HG02588 (cell line): Measurements from ENCODE around the gene SELENOF.

Experiments
- ATAC-seq: cut with Tn5 transposase; IDR thresholded peaks from one replicate; pipeline ENCODE4 v1.9.1; 2021; ENCODE audit warnings: mild to moderate bottlenecking, moderate library complexity; ENCODE audit not compliant: unreplicated experiment

The SELENOF gene

GRCh38 chr1:86860424-86860823 lies 53.5 kb downstream of the SELENOF start:
- ATAC-seq: no peak

DNA sequence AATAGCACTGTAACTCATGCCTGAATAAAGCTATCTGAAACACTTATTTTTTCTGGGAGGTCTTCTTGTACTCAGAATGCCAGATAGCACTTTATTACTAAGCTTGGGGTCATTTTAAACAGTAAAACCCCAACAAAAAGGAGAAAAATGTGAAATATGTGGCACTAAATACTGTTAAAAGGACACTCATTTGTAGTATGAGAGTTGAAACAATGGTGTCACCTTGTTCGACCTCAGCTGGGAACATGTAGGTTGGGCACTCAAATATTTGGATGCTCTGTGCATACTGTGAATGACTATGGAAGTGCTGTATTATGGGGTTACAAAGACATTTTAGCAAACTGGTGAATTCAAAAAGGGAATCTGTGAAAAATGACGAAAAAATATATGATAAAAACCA lies 53.9 kb downstream of the SELENOF start:
- ATAC-seq: no peak

GRCh38 chr1:86858524-86859261 lies 55.2 kb downstream of the SELENOF start:
- ATAC-seq: no peak

GRCh38 chr1:86856196-86856595 lies 57.7 kb downstream of the SELENOF start:
- ATAC-seq: no peak

GRCh38 chr1:86854352-86854751 lies 59.6 kb downstream of the SELENOF start:
- ATAC-seq: no peak

DNA sequence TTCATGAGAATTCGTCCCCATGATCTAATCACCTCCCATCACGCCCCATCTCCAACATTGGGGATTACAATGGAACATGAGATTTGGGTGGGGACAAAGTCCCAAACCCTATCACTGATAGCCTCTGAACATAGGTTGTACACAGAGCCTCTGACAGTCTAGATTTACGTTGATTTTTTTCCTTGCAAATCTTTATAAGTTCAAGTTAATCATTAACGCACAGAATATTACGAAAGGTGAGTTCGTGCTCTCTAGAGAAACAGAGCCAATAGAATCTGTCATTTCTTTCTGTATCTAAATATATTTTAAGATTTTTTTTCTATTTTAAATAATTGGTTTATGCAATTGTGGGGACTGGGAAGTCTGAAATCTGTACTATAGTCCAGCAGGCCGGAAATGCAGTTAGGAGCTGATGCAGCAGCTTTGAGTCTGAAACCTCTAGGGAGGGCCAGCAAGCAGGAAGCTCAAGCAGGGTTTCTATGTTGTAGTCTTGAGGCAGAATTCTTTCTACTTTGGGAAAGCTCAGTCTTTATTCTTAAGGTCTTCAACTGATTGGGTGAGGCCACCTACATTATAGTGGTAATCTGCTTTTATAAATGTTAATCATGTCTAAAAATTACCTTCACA lies 61.0 kb downstream of the SELENOF start:
- ATAC-seq: no peak

DNA sequence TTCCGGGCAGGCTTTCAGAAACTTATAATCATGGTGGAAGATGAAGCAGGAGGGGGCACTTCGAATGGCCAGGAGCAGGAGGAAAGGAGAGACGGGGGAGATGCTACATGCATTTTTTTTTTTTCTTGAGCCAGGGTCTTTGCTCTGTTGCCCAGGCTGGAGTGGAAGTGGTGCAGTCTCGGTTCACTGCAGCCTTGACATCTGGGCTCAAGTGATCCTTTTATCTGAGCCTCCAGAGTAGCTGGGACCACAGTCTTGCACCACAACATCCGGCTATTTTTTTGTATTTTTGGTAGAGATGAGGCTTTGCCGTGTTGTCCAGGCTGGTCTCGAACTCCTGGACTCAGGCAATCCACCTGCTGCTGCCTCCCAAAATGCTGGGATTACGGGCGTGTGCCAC lies 61.6 kb downstream of the SELENOF start:
- no peak for ATAC-seq

- no peak for ATAC-seq
Measured at GRCh38 chr1:86849756-86850155, 64.2 kb downstream of the SELENOF start.

DNA sequence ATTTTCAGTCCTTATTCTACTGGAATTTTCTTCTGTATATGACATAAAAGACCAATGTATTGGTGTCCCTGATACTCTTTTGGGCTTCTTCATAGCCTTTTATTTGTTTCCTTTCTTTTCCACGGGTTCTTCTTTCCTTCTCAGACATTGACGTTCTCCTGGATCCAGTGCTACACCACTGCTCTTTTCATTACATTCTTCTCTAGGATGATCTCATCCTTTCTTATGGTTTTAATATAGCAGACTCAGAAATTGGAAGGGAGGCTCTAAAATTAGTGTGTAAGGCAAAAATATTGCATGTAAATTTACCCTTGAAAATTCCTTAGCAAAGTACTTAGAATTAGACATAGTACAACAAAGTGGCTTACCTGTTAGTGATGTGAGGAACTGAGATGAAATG lies 65.3 kb downstream of the SELENOF start:
- ATAC-seq: no peak

DNA sequence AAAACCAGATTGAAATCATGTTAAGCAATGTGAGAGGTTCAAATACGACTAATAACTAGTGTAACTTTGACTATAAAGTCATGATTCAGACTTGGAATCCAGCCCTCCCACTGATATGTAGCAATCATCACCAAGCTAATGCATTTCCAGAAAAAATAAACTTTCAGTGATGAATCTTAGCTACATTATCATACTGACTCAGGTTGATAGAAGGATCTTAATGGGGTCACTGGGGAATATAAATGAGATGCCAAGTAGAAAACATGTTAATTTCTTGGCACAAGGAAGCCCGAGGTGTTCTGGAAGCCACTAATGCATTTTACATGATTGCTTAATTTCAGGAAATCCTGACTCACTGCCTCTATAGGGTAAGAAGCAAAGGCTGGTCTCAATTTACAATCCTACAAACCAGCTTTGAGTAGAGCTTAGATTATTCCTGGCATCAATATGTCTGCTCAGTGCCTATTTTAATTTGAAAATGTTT lies 67.7 kb downstream of the SELENOF start:
- no peak for ATAC-seq

DNA sequence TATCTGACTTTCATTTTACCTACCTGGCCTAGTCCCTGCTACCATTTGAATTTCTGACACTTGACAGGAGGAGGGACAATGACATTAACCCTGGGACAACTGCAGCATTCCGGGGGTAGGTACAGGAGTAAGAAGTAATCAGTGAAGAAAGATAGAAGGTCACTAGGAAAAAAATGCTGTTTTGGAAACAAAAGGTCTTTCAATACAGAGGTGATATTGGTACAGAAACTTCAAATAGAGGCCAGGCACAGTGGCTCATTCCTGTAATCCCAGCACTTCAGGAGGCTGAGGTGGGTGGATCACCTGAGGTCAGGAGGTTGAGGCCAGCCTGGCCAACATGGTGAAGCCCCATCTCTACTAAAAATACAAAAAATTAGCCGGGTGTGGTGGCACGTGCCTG lies 68.4 kb downstream of the SELENOF start:
- no peak for ATAC-seq

DNA sequence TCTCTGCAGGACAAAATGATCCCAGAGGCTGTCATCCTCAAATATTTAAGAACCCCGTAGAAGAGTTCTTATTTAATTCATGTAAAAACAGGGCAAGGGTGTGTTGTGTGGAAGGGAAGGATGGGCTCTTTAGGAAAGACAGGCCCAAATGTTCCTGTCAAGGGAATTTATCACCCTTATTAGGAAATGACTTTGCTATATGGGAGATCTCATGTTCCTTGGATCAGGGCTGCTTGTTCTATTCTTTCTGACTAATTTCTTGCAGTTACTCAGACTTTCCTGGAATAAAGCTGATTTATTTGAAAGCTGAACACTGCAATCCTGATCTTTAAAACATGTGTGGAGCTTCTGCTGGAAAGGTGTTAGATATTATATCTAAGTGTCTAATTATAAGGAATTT lies 72.8 kb downstream of the SELENOF start:
- ATAC-seq: no peak

DNA sequence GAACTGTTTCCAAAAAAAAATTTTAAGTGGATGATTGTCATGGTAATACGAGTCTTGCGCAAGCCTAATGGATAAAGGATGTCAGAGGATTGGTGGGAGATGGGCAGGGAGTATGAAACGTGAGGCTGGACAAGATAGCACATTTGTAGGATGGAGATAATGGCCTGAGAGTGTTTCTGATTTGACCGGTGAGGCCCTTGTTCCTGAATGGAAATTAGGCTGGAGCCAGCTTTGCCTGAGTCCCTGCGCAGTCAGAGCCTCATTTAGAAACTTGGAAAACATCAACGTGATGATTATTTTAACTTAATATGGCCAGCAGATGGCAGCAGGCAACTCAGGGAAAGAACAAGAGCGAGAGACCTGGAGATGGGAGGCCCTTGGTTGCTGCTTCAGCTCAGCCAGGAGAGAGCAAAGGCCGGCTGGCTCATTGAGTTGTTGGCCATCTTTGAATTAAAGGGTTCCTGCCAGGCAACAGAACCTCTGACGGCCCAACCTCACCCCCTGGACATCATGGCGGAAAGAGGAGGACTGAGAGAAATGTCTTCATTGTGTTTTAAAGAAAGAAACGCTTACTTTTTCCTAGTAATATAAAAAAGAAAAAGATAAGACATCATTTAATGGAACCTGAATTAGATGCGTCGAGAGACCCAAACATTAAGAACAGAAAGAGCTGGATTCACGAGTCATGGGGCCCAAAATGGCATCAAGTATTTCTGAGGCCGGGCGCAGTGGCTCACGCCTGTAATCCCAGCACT lies 80.3 kb downstream of the SELENOF start:
- peak; percentile 80 for ATAC-seq

- no peak for ATAC-seq
Measured at GRCh38 chr1:86832433-86832832, 81.5 kb downstream of the SELENOF start.

GRCh38 chr1:86829321-86829720 lies 84.6 kb downstream of the SELENOF start:
- ATAC-seq: no peak

- ATAC-seq: no peak
Measured at GRCh38 chr1:86828024-86828423, 85.9 kb downstream of the SELENOF start.

DNA sequence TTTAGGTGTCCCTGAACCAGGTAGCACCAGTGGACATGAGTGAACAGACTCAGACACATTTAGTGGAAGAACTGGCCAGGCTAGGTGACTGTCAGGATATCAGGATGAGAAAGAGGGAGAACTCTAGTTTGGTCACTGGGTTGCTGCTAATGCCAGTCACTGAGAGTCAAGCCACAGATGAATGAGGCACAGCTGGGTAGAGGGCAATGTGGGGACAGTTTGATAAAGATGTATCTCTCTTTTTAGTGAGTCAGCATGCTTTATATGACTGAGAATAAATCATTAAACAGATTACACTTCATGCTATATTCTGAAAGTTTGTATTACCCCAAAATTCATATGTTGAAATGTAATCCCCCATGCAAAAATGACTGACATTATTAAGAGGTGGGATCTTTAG lies 87.1 kb downstream of the SELENOF start:
- ATAC-seq: no peak

GRCh38 chr1:86825319-86825718 lies 88.6 kb downstream of the SELENOF start:
- ATAC-seq: no peak

DNA sequence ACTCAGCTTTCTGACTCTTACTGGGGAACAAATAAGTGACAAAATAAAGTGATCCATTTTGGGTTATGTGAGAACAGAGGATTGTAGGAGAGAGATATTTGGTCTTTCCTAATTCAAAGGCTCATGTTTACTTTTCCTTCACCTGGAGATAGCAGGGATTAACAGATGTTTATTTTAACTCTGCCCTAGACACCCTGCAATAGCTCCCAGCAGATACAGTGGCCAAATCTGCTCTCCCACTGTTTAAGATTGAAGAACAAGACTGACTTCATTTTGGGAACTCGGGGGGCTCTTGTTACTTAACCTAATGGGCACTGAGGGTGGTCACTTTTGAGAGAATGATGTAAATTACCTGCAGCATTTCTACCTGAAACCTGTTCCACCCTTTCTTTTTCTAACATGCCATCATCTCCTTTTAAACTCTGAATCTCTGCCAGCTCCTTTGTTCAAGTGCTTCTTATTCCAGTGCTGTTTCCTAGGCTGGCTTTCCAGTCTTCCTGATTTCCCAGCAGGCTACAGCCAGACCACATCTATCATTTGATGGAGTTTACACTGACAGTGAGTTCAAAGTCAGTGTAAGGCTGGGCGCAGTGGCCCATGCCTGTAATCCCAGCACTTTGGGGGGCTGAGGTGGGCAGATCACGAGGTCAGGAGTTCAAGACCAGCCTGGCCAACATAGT lies 90.0 kb downstream of the SELENOF start:
- no peak for ATAC-seq

- no peak for ATAC-seq
Measured at GRCh38 chr1:86823386-86823785, 90.5 kb downstream of the SELENOF start.

GRCh38 chr1:86822459-86822858 lies 91.5 kb downstream of the SELENOF start:
- ATAC-seq: no peak
